DND-41 (cell line): ENCODE results near the gene PRR36.

Experiments
- EZH2 ChIP-seq: IDR thresholded peaks from 3 replicates; pipeline ENCODE4 v1.6.1; 2012; ENCODE audit warnings: borderline replicate concordance, low read depth, mild to moderate bottlenecking, moderate library complexity, low read length, inconsistent platforms; ENCODE audit not compliant: severe bottlenecking
- TF ChIP-seq, protein P1 (sequence below): IDR thresholded peaks from 2 replicates; pipeline ENCODE4 v1.5.1; 2012; ENCODE audit warnings: borderline replicate concordance, low read length, moderate library complexity, mild to moderate bottlenecking; ENCODE audit not compliant: poor library complexity, severe bottlenecking; ENCODE audit errors: extremely low read depth

DNA sequence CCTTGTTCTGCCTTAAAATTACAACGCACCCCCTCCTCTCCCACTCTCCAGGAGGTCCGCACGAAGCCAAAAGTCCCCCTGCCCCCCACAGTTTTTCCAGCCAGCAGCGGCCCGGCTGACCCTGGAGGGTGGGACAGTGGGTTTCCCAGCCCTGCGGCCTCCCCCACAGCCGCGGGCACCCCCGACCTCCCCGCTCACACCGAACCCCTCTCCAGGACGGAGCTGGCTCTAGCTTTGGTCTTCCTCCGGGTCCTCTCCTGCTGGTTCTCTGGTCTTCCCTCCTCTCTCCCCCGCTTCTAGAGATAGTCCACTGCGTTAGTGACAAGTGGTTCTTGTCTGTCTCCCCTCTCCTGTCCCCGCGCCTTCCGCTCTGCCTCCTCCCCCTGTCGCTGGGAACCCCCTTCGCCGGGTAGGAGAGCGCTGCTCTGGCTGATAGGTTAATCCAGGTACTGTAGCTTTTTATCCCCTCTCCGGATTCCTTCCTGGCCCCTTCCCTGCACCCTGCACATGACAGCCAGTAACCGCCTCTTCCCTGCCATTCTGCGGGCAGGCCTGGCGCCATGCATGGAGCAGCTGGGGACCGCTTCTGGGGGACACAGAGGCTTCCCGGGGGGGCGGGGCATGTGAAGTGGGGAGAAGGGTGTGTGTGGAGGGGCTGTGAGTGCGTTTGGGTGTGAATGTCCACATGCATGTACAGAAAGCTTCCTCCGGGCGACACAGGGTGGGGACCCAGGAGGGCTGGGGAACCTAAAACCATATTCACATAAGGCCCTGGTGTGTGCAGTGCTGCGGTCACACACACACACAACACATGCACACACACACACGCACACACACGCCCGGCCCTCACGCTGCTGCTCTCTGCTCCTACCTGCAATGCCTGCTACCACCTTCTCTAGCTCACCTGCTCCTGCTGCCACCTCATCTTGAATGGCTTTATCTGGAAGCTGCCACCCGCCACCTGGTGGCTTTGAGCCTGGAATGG lies 17.2 kb downstream of the PRR36 start:
- TF ChIP-seq, protein P1, sequence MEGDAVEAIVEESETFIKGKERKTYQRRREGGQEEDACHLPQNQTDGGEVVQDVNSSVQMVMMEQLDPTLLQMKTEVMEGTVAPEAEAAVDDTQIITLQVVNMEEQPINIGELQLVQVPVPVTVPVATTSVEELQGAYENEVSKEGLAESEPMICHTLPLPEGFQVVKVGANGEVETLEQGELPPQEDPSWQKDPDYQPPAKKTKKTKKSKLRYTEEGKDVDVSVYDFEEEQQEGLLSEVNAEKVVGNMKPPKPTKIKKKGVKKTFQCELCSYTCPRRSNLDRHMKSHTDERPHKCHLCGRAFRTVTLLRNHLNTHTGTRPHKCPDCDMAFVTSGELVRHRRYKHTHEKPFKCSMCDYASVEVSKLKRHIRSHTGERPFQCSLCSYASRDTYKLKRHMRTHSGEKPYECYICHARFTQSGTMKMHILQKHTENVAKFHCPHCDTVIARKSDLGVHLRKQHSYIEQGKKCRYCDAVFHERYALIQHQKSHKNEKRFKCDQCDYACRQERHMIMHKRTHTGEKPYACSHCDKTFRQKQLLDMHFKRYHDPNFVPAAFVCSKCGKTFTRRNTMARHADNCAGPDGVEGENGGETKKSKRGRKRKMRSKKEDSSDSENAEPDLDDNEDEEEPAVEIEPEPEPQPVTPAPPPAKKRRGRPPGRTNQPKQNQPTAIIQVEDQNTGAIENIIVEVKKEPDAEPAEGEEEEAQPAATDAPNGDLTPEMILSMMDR: no peak
- no peak for TF ChIP-seq EZH2
